Neural progenitor cell (in vitro differentiated cells): ENCODE measurements around the gene ZNF787.

Source experiments
- EZH2 ChIP-seq: fragments of 200-600 bp; sonication (generic); IDR thresholded peaks from 2 replicates; pipeline ENCODE4 v1.6.1; 2017; ENCODE audit warnings: antibody characterized with exemption, mild to moderate bottlenecking, moderate library complexity
- EZH2phosphoT487 ChIP-seq: fragments of 200-600 bp; sonication (generic); IDR thresholded peaks from 2 replicates; pipeline ENCODE4 v1.6.1; 2017; ENCODE audit warnings: antibody characterized with exemption

- no peak for TF ChIP-seq EZH2phosphoT487
- TF ChIP-seq EZH2: no peak
These were observed 27.0 kb upstream of the ZNF787 start for GRCh38 chr19:56148096-56148495.
